HepG2 (cell line): Measurements from ENCODE around the gene FAM131A. TPM values are rescaled to one million over a fixed set of nuclear protein-coding genes. Genes with fewer than 3 reads are reported as not detected.

Experiments used
- ATAC-seq: fragments of 200-7000 bp; cut with Tn5 transposase; 3 replicates; pipeline ENCODE4 v1.9.1; 2020; ENCODE audit warnings: mild to moderate bottlenecking, moderate library complexity
- BruUV-seq: library from RNA; stranded (reverse); fragments of 400-500 nt; replicated peaks from 2 replicates; lab custom pipeline; 2021; lab: Mats Ljungman, UMichigan
- CTCF ChIA-PET: fragments of 300-600 bp; formaldehyde crosslinking; extraction: SDS; loops from one replicate; lab custom pipeline; 2021; ENCODE audit warnings: low total read pairs, inconsistent platforms, low intra/inter-chr PET ratio; lab: Yijun Ruan, JAX
- POLR2A ChIA-PET: fragments of 350-600 bp; sonication (Branson Sonifier 250); formaldehyde crosslinking; loops from one replicate; lab custom pipeline; 2020; ENCODE audit warnings: antibody characterized with exemption, inconsistent platforms; lab: Yijun Ruan, JAX
- DNase-seq: peaks from one replicate; pipeline ENCODE4 v3.0.0-alpha.2; 2015; ENCODE audit warnings: low spot score
- FAIRE-seq: peaks from 3 replicates; lab custom pipeline; 2011; peaks lifted over from hg19 to GRCh38; lab: Jason Lieb, UNC
- H2AFZ ChIP-seq: one replicate; pipeline ENCODE4 v1.6.1; 2011; ENCODE audit warnings: low read length, inconsistent platforms
- H3K27ac ChIP-seq: fragments of 300-600 bp; 3 replicates; pipeline ENCODE4 v1.8.0; 2011; ENCODE audit warnings: mixed run types, mild to moderate bottlenecking, mixed read lengths, low read length, inconsistent platforms; ENCODE audit not compliant: insufficient read depth; ENCODE audit errors: extremely low read length
- H3K27me3 ChIP-seq, 2 experiments: fragments of 200-600 bp in 1 of 2; 2 replicates in 1 of 2; 3 replicates in 1 of 2; pipeline versions ENCODE4 v1.6.0 to v1.8.0; 2011; ENCODE audit warnings: low read length in 2 of 2, mild to moderate bottlenecking in 2 of 2, moderate library complexity in 2 of 2, inconsistent platforms in 1 of 2; ENCODE audit not compliant: insufficient read depth in 2 of 2, control insufficient read depth in 1 of 2
- H3K36me3 ChIP-seq, 2 experiments: fragments of 200-600 bp in 1 of 2; replicated peaks in 1 of 2; 2 replicates in 1 of 2; 3 replicates in 1 of 2; pipeline versions ENCODE4 v1.5.1 to v1.8.0; 2011; ENCODE audit warnings: low read length in 2 of 2, inconsistent platforms in 1 of 2; ENCODE audit not compliant: insufficient read depth in 2 of 2, control insufficient read depth in 1 of 2
- H3K4me1 ChIP-seq: 2 replicates; pipeline ENCODE4 v1.5.1; 2012; ENCODE audit warnings: low read length, inconsistent platforms; ENCODE audit not compliant: insufficient read depth
- H3K4me2 ChIP-seq: 2 replicates; pipeline ENCODE4 v1.6.0; 2011; ENCODE audit warnings: low read depth, low read length, inconsistent platforms
- H3K4me3 ChIP-seq, 3 experiments: fragments of 200-600 bp in 1 of 3; sonication (generic), shearing (Covaris generic) in 1 of 3; replicated peaks in 1 of 3; 2 replicates each; pipeline ENCODE4 v1.5.1; 2011 to 2016; ENCODE audit warnings: low read length in 3 of 3, inconsistent platforms in 2 of 3, low read depth in 2 of 3, mild to moderate bottlenecking in 2 of 3, control low read depth in 1 of 3, mixed read lengths in 1 of 3; ENCODE audit not compliant: insufficient read depth in 1 of 3
- H3K79me2 ChIP-seq: one replicate; pipeline ENCODE4 v1.6.1; 2011; ENCODE audit warnings: low read length, inconsistent platforms; ENCODE audit not compliant: insufficient read depth
- H3K9ac ChIP-seq: 2 replicates; pipeline ENCODE4 v1.6.0; 2011; ENCODE audit warnings: mild to moderate bottlenecking, low read depth, low read length, inconsistent platforms; ENCODE audit not compliant: insufficient read depth
- H3K9me3 ChIP-seq: 2 replicates; pipeline ENCODE4 v1.5.1; 2012; ENCODE audit warnings: mild to moderate bottlenecking, low read length
- H4K20me1 ChIP-seq: 2 replicates; pipeline ENCODE4 v1.6.0; 2011; ENCODE audit warnings: inconsistent platforms, mild to moderate bottlenecking, low read length, moderate library complexity; ENCODE audit not compliant: insufficient read depth
- AGO2 ChIP-seq: fragments of 200-400 bp; formaldehyde crosslinking; optimal IDR thresholded peaks from 2 replicates; pipeline ENCODE3; 2017; ENCODE audit warnings: mild to moderate bottlenecking, low read depth, low read length, moderate library complexity
- KDM1A ChIP-seq: IDR thresholded peaks from 2 replicates; pipeline ENCODE4 v1.6.1; 2016; ENCODE audit warnings: missing compliant biosample characterization
- NAIF1 ChIP-seq: sonication (generic); formaldehyde crosslinking; IDR thresholded peaks from 2 replicates; pipeline ENCODE4 v1.5.0; 2020; ENCODE audit warnings: mild to moderate bottlenecking, missing genetic modification reagents, borderline replicate concordance
- PHB2 ChIP-seq: fragments of 450-650 bp; IDR thresholded peaks from 2 replicates; pipeline ENCODE4 v1.6.1; 2018; ENCODE audit not compliant: partially characterized antibody
- POLR2A ChIP-seq, 2 experiments: IDR thresholded peaks; 2 replicates each; pipeline ENCODE4 v1.6.1; 2011; ENCODE audit warnings: low read depth in 2 of 2, low read length in 2 of 2, mild to moderate bottlenecking in 1 of 2, moderate library complexity in 1 of 2; ENCODE audit not compliant: insufficient read depth in 1 of 2
- SAFB2 ChIP-seq: sonication (generic); formaldehyde crosslinking; IDR thresholded peaks from 2 replicates; pipeline ENCODE4 v1.5.1; 2020; ENCODE audit warnings: missing genetic modification reagents, low read depth, mild to moderate bottlenecking, borderline replicate concordance
- WGBS: methylation state at CpG from one replicate; pipeline ENCODE4 v1.1.6; 2017; ENCODE audit warnings: low lambda C conversion rate; 5-methylcytosine and 5-hydroxymethylcytosine counted together
- in situ Hi-C: cut with HindIII; loops from 2 replicates; pipeline ENCODE4 v1.10.0; 2017; ENCODE audit warnings: low pct_unique_long_range_greater_than_20kb; ENCODE audit not compliant: extremely low pct_ligation_motif_present
- intact Hi-C: fragments of 100-400 bp; cut with micrococcal nuclease; formaldehyde crosslinking; loops from one replicate; pipeline ENCODE4 v1.10.0; 2022; ENCODE audit not compliant: unreplicated experiment
- polyA plus RNA-seq, 8 experiments: library from polyadenylated mRNA; depleted of rRNA in 3 of 8; stranded (reverse) in 7 of 8; unstranded in 1 of 8; fragments of >200 nt; fragmentation: Illumina TruSeq in 4 of 8; extraction: Trizol in 4 of 8; gene quantifications; 2 replicates each; pipeline versions ENCODE4 v1.2.1 to v1.2.3, GENCODE V29; 2011 to 2016; ENCODE audit warnings: low read depth in 4 of 8, missing spikeins in 1 of 8, mixed read lengths in 1 of 8; ENCODE audit not compliant: insufficient read depth in 1 of 8
- total RNA-seq, 5 experiments: library from RNA; depleted of rRNA; stranded (reverse); fragments of >200 nt; fragmentation: Illumina TruSeq; extraction: Trizol; gene quantifications; 2 replicates each; pipeline ENCODE4 v1.2.3, GENCODE V29; 2016; ENCODE audit warnings: low read depth in 1 of 5

Gene FAM131A
- total and polyA plus RNA-seq, 2 of the 13 experiments (the other 11 are each of a cell fraction or from before 2014, with no cell fraction given): 9.2 to 9.3 TPM

DNA sequence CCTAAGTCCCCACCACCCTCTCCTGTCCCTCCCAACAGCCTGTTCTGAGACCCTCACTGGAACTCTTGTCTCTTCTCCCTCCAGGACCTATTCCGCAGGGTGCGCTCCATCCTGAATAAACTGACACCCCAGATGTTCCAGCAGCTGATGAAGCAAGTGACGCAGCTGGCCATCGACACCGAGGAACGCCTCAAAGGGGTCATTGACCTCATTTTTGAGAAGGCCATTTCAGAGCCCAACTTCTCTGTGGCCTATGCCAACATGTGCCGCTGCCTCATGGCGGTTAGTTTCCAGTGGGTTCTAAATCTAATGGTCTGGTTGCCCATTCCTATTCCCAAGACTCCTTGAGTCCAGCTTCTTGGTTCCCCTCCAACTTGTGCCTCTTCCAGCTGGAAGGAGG is 13.7 kb upstream of the FAM131A start:
- in situ Hi-C loops: no loop called here
- no peak for FAIRE-seq
- CTCF ChIA-PET: no interaction called here

DNA sequence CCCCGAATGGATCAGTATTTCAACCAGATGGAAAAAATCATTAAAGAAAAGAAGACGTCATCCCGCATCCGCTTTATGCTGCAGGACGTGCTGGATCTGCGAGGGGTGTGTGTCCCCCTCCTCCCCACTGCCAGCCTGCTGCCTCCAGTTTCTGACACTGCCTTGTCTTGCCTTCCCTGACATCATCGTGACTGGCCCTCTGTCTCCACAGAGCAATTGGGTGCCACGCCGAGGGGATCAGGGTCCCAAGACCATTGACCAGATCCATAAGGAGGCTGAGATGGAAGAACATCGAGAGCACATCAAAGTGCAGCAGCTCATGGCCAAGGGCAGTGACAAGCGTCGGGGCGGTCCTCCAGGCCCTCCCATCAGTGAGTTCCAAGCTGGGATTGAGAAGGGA is 12.1 kb upstream of the FAM131A start:
- Histone ChIP-seq H3K9ac (no peak overlapping the region), H3K27ac (no peak overlapping the region), H4K20me1 (peaks cover 12% of the 10 kb centered on the region; the same call in 1 of the 2 replicates), H3K79me2 (peaks cover 6% of the 10 kb centered on the region), H3K9me3 (no peaks in the 10 kb centered on the region), H3K4me2 (no peak overlapping the region), H3K27me3 (no peaks in the 10 kb centered on the region), H2AFZ (no peak overlapping the region), H3K4me3 (no peak overlapping the region), H3K36me3 (peaks cover 64 to 97% of the 10 kb centered on the region in 2 experiments), H3K4me1 (no peaks in the 10 kb centered on the region)
- no peak for ATAC-seq
- no peak for TF ChIP-seq SAFB2
- TF ChIP-seq AGO2: peak; percentile 32
- TF ChIP-seq NAIF1 (CRISPR knock-in tag): no peak
- no peak for TF ChIP-seq KDM1A (CRISPR knock-in tag)
- in situ Hi-C loops: no loop called here
- BruUV-seq: no TSS peak
- no peak for DNase-seq
- WGBS: 97% methylated on average over 12 of the region's 13 CpGs
- intact Hi-C loops: no loop called here
- FAIRE-seq: no peak
- ChIA-PET POLR2A (interaction anchor here (1.0 to 2.1 kb wide), 2 partner anchors 10 to 12 kb away, joined by 3 to 6 read pairs; no protein-coding TSS in a partner anchor), CTCF (no interaction called here)

More for the DNA sequence above, 13.7 kb upstream of the FAM131A start:
- TF ChIP-seq POLR2A (IDR thresholded peaks at IDR 0.05; ENCODE audit: insufficient read depth in 1 of 2, low read depth in 2 of 2, low read length in 2 of 2): peak in 1 of 2 experiments; percentile 22; a peak in 1 of 4 replicates
- no peak for TF ChIP-seq PHB2
- no peak overlapping the region for H2AFZ ChIP-seq
- DNase-seq (no peak), ATAC-seq (no peak)
- no peaks in the 10 kb centered on the region for H3K27me3 ChIP-seq
- intact Hi-C loops: no loop called here
- H4K20me1 ChIP-seq: peaks cover 17% of the 10 kb centered on the region; the same call in 1 of the 2 replicates
- H3K79me2 ChIP-seq: peaks cover 19% of the 10 kb centered on the region
- no TSS peak for BruUV-seq
- no peak overlapping the region for H3K4me2 ChIP-seq
- H3K4me1 ChIP-seq: peaks cover 11% of the 10 kb centered on the region
- H3K4me3 ChIP-seq: no peak overlapping the region
- H3K27ac ChIP-seq: no peak overlapping the region
- POLR2A ChIA-PET: interaction anchor here (1.1 to 1.4 kb wide), 2 partner anchors 8 to 21 kb away, joined by 3 read pairs; no protein-coding TSS in a partner anchor
- no peak overlapping the region for H3K9ac ChIP-seq
- no peaks in the 10 kb centered on the region for H3K9me3 ChIP-seq
- H3K36me3 ChIP-seq: peaks cover 63 to 98% of the 10 kb centered on the region in 2 experiments
- 95% methylated on average over 8 of the region's 8 CpGs for whole genome bisulfite sequencing
